Ovary (tissue), 9 donors: ENCODE measurements around the gene ACADS. TPM values are rescaled to one million over a fixed set of nuclear protein-coding genes. Genes with fewer than 3 reads are reported as not detected.

Experiments
- DNase-seq, 5 donors: peaks; one replicate each; pipeline ENCODE4 v3.0.0-alpha.2; 2019 to 2020
- H3K27ac ChIP-seq, 2 donors: fragments of 200-600 bp; one replicate each; pipeline versions ENCODE4 v1.5.1 to v1.8.0; 2019 to 2022
- H3K27me3 ChIP-seq: fragments of 200-600 bp; one replicate; pipeline ENCODE4 v1.8.0; 2022
- H3K36me3 ChIP-seq: fragments of 200-600 bp; sonication (generic); one replicate; pipeline ENCODE4 v1.5.1; 2019
- H3K4me1 ChIP-seq: one replicate; pipeline ENCODE4 v1.8.1; 2013; ENCODE audit warnings: mild to moderate bottlenecking, moderate library complexity; ENCODE audit not compliant: insufficient read depth
- H3K4me3 ChIP-seq: fragments of 200-600 bp; sonication (generic); one replicate; pipeline ENCODE4 v1.5.1; 2017
- H3K9me3 ChIP-seq, 2 donors: fragments of 200-600 bp in 1 of 2; sonication (generic) in 1 of 2; one replicate each; pipeline versions ENCODE4 v1.5.1 to v1.8.1; 2013 to 2019; ENCODE audit warnings: mild to moderate bottlenecking in 1 of 2, moderate library complexity in 1 of 2
- EP300 ChIP-seq: sonication (generic); formaldehyde crosslinking; IDR thresholded peaks from one replicate; pipeline ENCODE4 v1.6.1; 2017; ENCODE audit warnings: antibody characterized with exemption
- POLR2A ChIP-seq: fragments of 450-650 bp; IDR thresholded peaks from one replicate; pipeline ENCODE4 v1.6.1; 2017; ENCODE audit warnings: antibody characterized with exemption, mild to moderate bottlenecking, moderate library complexity
- WGBS, 3 donors: extraction: QIAGEN DNeasy Blood & Tissue Kit in 1 of 3; methylation state at CpG; one replicate each; pipeline versions ENCODE4 v1.1.5 to v1.1.7; 2013 to 2017; 5-methylcytosine and 5-hydroxymethylcytosine counted together
- intact Hi-C, 4 donors: fragments of 100-400 bp; cut with DNase I; formaldehyde crosslinking; loops; one replicate each; pipeline versions ENCODE4 v1.11.0 to v1.15.1; 2022 to 2023
- polyA plus RNA-seq, 2 donors: library from polyadenylated mRNA; stranded (reverse); fragments of 200-250 nt in 1 of 2; fragments of 350-450 nt in 1 of 2; fragmentation: Illumina TruSeq in 1 of 2; extraction: RNeasy Lipid Tissue Mini Kit (QIAGEN cat#74804) in 1 of 2; gene quantifications; one replicate each; pipeline ENCODE4 v1.2.3, GENCODE V29; 2013 to 2014
- total RNA-seq, 7 donors: library from RNA; depleted of rRNA in 2 of 7; stranded (reverse); fragments of >200 nt in 2 of 7; fragmentation: NEBNext Ultra II Directional in 3 of 7; extraction: Animal tissue kit (Norgen Biotek cat#: 25700) in 3 of 7; gene quantifications; one replicate each; pipeline versions ENCODE4 v1.1.0 to v1.2.4, GENCODE V29; 2016 to 2023
- TF ChIP-seq, protein P1 (sequence below), 3 donors: fragments of 450-650 bp in 2 of 3; fragments of 200-600 bp in 1 of 3; IDR thresholded peaks; one replicate each; pipeline versions ENCODE4 v1.5.1 to v1.8.0; 2016 to 2022; ENCODE audit warnings: antibody characterized with exemption in 3 of 3, mild to moderate bottlenecking in 1 of 3
- donor health status: DM: no; HTN: no; CAD: no; lungs with moderate emphysema.
- donor health status: DM: no; HTN: no; CAD: no.
- donor health status: Bipolar disorder and iron deficiency.
- donor health status: DM: yes; HTN: yes; CAD: no.
- donor health status: DM: no; HTN: no; CAD: no.
- donor health status: DM: yes; HTN: yes; CAD: no.

ACADS gene
- total and polyA plus RNA-seq, 9 donors: 1.0 to 17.5 (median 13.9) TPM

DNA sequence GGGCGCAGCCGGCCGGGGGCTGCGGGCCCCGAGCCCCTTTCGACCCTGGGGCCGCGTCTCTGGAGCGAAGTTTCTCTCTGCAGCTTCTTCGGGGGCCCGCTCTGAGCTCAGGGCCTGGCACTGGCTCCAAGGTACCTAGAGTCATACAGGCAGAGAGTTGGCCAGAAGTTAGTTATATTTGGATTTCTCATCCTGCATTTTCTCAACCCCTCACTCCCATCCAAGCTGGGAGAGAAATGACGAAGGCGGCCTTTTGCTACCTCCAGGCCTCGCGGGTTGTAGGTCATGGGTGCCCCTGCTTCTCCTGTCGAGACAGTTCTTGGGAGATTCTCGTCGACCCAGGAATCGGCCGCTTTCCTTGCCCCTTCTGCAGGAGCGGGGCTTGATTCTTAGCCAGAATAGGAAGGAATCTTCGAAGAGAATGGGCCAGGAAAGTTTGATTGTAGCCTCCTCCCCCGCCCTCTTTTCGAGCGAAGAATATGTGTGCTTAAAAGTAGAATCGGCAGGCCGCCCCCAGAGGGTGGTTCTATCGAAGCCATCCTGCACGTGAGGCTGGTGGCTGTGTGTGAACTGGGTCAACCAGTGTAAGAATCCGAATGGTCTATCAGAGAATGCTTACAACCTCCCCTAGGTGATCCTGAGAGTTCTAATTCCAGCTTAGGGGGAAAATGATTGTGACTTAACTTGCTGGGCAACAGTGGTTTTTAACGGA lies 37.9 kb upstream of the ACADS start:
- intact Hi-C loops: no loop called here
- WGBS, 3 donors: 0% methylated on average over 31 of the region's 31 CpGs
- Histone ChIP-seq H3K27me3 (no peaks in the 10 kb centered on the region), H3K4me1 (peaks cover 9% of the 10 kb centered on the region), H3K4me3 (peak overlapping the region; percentile 92), H3K27ac (peak overlapping the region in 1 of 2 donors; percentile 90), H3K36me3 (no peaks in the 10 kb centered on the region), H3K9me3 (no peaks in the 10 kb centered on the region)
- peak in 1 of 5 donors; percentile 20 for DNase-seq
- TF ChIP-seq, protein P1, sequence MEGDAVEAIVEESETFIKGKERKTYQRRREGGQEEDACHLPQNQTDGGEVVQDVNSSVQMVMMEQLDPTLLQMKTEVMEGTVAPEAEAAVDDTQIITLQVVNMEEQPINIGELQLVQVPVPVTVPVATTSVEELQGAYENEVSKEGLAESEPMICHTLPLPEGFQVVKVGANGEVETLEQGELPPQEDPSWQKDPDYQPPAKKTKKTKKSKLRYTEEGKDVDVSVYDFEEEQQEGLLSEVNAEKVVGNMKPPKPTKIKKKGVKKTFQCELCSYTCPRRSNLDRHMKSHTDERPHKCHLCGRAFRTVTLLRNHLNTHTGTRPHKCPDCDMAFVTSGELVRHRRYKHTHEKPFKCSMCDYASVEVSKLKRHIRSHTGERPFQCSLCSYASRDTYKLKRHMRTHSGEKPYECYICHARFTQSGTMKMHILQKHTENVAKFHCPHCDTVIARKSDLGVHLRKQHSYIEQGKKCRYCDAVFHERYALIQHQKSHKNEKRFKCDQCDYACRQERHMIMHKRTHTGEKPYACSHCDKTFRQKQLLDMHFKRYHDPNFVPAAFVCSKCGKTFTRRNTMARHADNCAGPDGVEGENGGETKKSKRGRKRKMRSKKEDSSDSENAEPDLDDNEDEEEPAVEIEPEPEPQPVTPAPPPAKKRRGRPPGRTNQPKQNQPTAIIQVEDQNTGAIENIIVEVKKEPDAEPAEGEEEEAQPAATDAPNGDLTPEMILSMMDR (IDR thresholded peaks at IDR 0.05): no peak
- TF ChIP-seq POLR2A (no peak), EP300 (no peak)

DNA sequence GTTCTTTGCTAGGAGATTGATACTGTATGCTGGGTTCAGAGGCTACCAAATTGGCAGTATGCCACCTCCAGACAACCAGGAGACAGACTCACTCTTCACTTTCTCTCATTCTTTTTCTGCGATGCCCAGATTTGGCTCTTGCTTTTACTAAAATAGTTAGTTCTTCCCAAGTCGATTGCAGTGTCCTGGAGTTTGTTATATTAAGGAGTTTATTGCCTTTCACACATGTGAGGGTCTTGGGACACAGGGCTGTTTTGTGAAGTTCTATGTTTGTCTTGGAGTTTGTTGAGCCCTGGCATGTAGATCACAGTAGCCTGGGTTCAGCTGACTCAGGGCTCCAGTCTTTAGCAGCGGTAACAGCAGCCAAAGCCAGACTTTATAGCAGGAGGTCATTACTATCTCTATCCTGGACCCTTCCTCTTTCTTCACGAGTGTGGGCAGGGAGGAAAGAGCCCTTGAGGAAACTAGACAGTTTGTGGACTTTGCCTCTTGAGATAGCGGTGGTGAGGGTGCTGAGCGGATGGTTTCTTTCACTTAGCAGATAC lies 37.0 kb upstream of the ACADS start:
- DNase-seq: peak in 1 of 5 donors; percentile 33
- TF ChIP-seq EP300 (no peak), POLR2A (no peak)
- TF ChIP-seq, protein P1 (IDR thresholded peaks at IDR 0.05): no peak
- Histone ChIP-seq H3K4me1 (peaks cover 9% of the 10 kb centered on the region), H3K27ac (no peak overlapping the region), H3K36me3 (no peaks in the 10 kb centered on the region), H3K27me3 (no peaks in the 10 kb centered on the region), H3K9me3 (no peaks in the 10 kb centered on the region), H3K4me3 (peak overlapping the region; percentile 92)
- intact Hi-C loops: no loop called here
- 3 to 11% (median 6%) methylated on average over 6 of the region's 6 CpGs for WGBS, 3 donors

DNA sequence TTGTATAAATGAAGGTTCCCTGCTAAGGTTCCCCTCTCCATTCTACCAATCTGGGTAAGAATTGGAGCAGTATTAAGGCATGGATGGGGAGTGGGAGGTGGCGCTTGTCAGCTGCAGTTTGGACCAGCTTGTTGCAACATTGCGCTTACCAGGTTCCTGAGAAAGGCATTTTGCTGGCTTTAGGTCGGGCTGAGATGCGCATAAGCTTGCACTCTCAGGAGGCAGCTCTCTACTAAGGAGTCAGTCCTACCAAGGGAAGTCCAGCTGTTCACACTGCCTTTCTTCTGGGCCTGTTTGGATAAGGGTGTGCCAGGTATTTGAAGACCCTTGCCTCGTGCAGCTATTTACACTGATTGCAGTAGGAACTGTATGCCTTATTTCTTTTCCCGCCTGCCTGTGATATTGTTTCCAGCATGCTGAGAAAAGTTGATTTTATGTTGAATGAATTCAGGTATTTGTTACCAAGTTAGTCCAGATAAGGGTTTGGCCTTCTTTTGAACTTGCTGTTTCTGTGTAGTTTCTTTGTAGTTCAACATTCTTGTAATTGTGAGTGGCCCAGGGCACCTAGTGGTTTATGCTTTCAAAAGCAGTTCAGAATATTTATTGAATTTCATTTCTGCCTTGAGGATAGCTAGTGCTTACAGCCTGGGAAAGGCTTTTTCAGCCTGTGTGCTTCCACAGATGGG lies 36.1 kb upstream of the ACADS start:
- Histone ChIP-seq H3K27ac (no peak overlapping the region), H3K4me1 (peaks cover 9% of the 10 kb centered on the region), H3K27me3 (no peaks in the 10 kb centered on the region), H3K36me3 (no peaks in the 10 kb centered on the region), H3K4me3 (no peak overlapping the region), H3K9me3 (no peaks in the 10 kb centered on the region)
- peak in 1 of 5 donors; percentile 19 for DNase-seq
- intact Hi-C loops: no loop called here
- 26 to 35% (median 27%) methylated on average over 6 of the region's 6 CpGs for WGBS, 3 donors
- TF ChIP-seq POLR2A (no peak), EP300 (no peak)
- TF ChIP-seq, protein P1 (IDR thresholded peaks at IDR 0.05): no peak

GRCh38 chr12:120690083-120690450 lies 35.6 kb upstream of the ACADS start:
- no peak overlapping the region for H3K27ac ChIP-seq

More at GRCh38 chr12:120690083-120690450, 35.6 kb upstream of the ACADS start:
- TF ChIP-seq POLR2A (no peak), EP300 (no peak)
- TF ChIP-seq, protein P1 (IDR thresholded peaks at IDR 0.05): no peak
- peaks cover 9% of the 10 kb centered on the region for H3K4me1 ChIP-seq
- DNase-seq: no peak
- WGBS, 3 donors: 75 to 86% (median 81%) methylated on average over 2 of the region's 2 CpGs
- no peaks in the 10 kb centered on the region for H3K36me3 ChIP-seq
- H3K4me3 ChIP-seq: no peak overlapping the region
- no peaks in the 10 kb centered on the region for H3K9me3 ChIP-seq
- intact Hi-C loops: no loop called here
- no peaks in the 10 kb centered on the region for H3K27me3 ChIP-seq
